Prostate gland (tissue), 2 donors: ENCODE results near the gene TCF12.

Source experiments
- CTCF ChIP-seq, 4 experiments: fragments of 200-600 bp in 2 of 4; fragments of 450-650 bp in 2 of 4; sonication (generic) in 2 of 4; IDR thresholded peaks; 1 replicate in 3 of 4; 2 replicates in 1 of 4; pipeline ENCODE4 v1.5.1; 2016 to 2019; ENCODE audit warnings: antibody characterized with exemption in 4 of 4, mild to moderate bottlenecking in 2 of 4, moderate library complexity in 2 of 4
- POLR2A ChIP-seq: fragments of 450-650 bp; IDR thresholded peaks from one replicate; pipeline ENCODE4 v1.6.1; 2016; ENCODE audit warnings: antibody characterized with exemption, mild to moderate bottlenecking
- POLR2AphosphoS5 ChIP-seq: sonication (generic); formaldehyde crosslinking; IDR thresholded peaks from one replicate; pipeline ENCODE4 v1.6.1; 2017; ENCODE audit warnings: antibody characterized with exemption

GRCh38 chr15:57253082-57253481, 334.6 kb downstream of the TCF12 start:
- TF ChIP-seq POLR2AphosphoS5 (no peak), CTCF (IDR thresholded peaks at IDR 0.05) (no peak), POLR2A (no peak)
